ENCODE results near the gene TM9SF3. TPM values are rescaled to one million over a fixed set of nuclear protein-coding genes. Genes with fewer than 3 reads are reported as not detected.
A peak's percentile ranks its signal among the peaks of the same experiment; 100 is the strongest.

The TM9SF3 gene
- total and polyA plus RNA-seq, 2 experiments from 2014 or later = 37.3 to 72.5 TPM

GRCh38 chr10:96568402-96568801, 18.4 kb downstream of the TM9SF3 start:
- peaks cover 23% of the 10 kb centered on the region for H3K36me3 Mint-ChIP-seq (ENCODE audit: low read depth)
- peaks cover 50% of the 10 kb centered on the region for H3K4me1 Mint-ChIP-seq
- H4K20me1 ChIP-seq (replicated peaks; ENCODE audit: insufficient read depth) = peaks cover 15% of the 10 kb centered on the region

GRCh38 chr10:96565774-96566173, 21.0 kb downstream of the TM9SF3 start:
- Mint-ChIP-seq H3K4me3 (no peak overlapping the region), H3K9me3 (no peaks in the 10 kb centered on the region), H3K27me3 (ENCODE audit: insufficient read depth, low read depth, poor library complexity) (peaks cover 7% of the 10 kb centered on the region), H3K27ac (no peak overlapping the region), H3K4me1 (peaks cover 35% of the 10 kb centered on the region), H3K36me3 (ENCODE audit: low read depth) (peaks cover 32% of the 10 kb centered on the region)
- no peak overlapping the region for H3K4me2 ChIP-seq
- no peaks in the 10 kb centered on the region for H3F3A ChIP-seq (replicated peaks; ENCODE audit: low read depth)
- peaks cover 15% of the 10 kb centered on the region for H4K20me1 ChIP-seq (replicated peaks; ENCODE audit: insufficient read depth)
- ATAC-seq = no peak
- no peaks in the 10 kb centered on the region for H3K9me2 ChIP-seq (ENCODE audit: insufficient read depth)
- H3K36me3 ChIP-seq (ENCODE audit: insufficient read depth) = no peaks in the 10 kb centered on the region; the same call in 1 of the 2 replicates
- H3K27ac ChIP-seq (ENCODE audit: low read depth) = no peak overlapping the region
- no peak overlapping the region for H2AFZ ChIP-seq
- H3K79me2 ChIP-seq (replicated peaks; ENCODE audit: insufficient read depth) = peaks cover 72% of the 10 kb centered on the region
- no peak for DNase-seq (ENCODE audit: low spot score)
- no peaks in the 10 kb centered on the region for H3K27me3 ChIP-seq (ENCODE audit: insufficient read depth)
- no peak overlapping the region for H3K4me3 ChIP-seq
- H3K4me1 ChIP-seq (ENCODE audit: insufficient read depth) = 0 out of 2 replicates have a peak, but pooled peaks cover 1% of the 10 kb centered on the region
- TF ChIP-seq CTCF (conservative IDR thresholded peaks at IDR 0.05; ENCODE audit: low read depth in 2 of 2) = no peak
- TF ChIP-seq EZH2 (IDR thresholded peaks at IDR 0.05; ENCODE audit: low read depth, unreplicated experiment) = no peak
- no peak for TF ChIP-seq ZNF331 (CRISPR knock-in tag; IDR thresholded peaks at IDR 0.05; ENCODE audit: low read depth)
- TF ChIP-seq EZH2phosphoT487 (IDR thresholded peaks at IDR 0.05; ENCODE audit: unreplicated experiment) = no peak
- TF ChIP-seq REST (IDR thresholded peaks at IDR 0.05; ENCODE audit: unreplicated experiment) = no peak
- TF ChIP-seq POLR2AphosphoS5 (IDR thresholded peaks at IDR 0.05; ENCODE audit: low read depth) = no peak
- TF ChIP-seq ETS1 (IDR thresholded peaks at IDR 0.05) = no peak

More at GRCh38 chr10:96568402-96568801, 18.4 kb downstream of the TM9SF3 start:
- ATAC-seq = no peak
- H3K27ac Mint-ChIP-seq = 0 out of 2 replicates have a peak overlapping the region, but pooled peaks have one; percentile 86
- Histone ChIP-seq H3F3A (replicated peaks; ENCODE audit: low read depth) (no peaks in the 10 kb centered on the region), H3K9me2 (ENCODE audit: insufficient read depth) (no peaks in the 10 kb centered on the region), H3K4me1 (ENCODE audit: insufficient read depth) (peaks cover 17% of the 10 kb centered on the region), H3K4me3 (no peak overlapping the region), H3K79me2 (replicated peaks; ENCODE audit: insufficient read depth) (peaks cover 97% of the 10 kb centered on the region), H3K27me3 (ENCODE audit: insufficient read depth) (no peaks in the 10 kb centered on the region), H3K36me3 (ENCODE audit: insufficient read depth) (no peaks in the 10 kb centered on the region), H3K4me2 (no peak overlapping the region), H2AFZ (no peak overlapping the region), H3K27ac (ENCODE audit: low read depth) (no peak overlapping the region)
- H3K27me3 Mint-ChIP-seq (ENCODE audit: insufficient read depth, low read depth, poor library complexity) = peaks cover 5% of the 10 kb centered on the region
- TF ChIP-seq REST (IDR thresholded peaks at IDR 0.05; ENCODE audit: unreplicated experiment) = no peak
- TF ChIP-seq ZNF331 (CRISPR knock-in tag; IDR thresholded peaks at IDR 0.05; ENCODE audit: low read depth) = no peak
- no peak for TF ChIP-seq JUNB (IDR thresholded peaks at IDR 0.05; ENCODE audit: unreplicated experiment)
- TF ChIP-seq NANOG (IDR thresholded peaks at IDR 0.05; ENCODE audit: borderline replicate concordance) = no peak
- TF ChIP-seq ZNF114 (CRISPR knock-in tag; IDR thresholded peaks at IDR 0.05) = no peak
- no peak for TF ChIP-seq EZH2phosphoT487 (IDR thresholded peaks at IDR 0.05; ENCODE audit: unreplicated experiment)
- no peak for TF ChIP-seq STAT1 (IDR thresholded peaks at IDR 0.05; ENCODE audit: unreplicated experiment)
- no peaks in the 10 kb centered on the region for H3K9me3 Mint-ChIP-seq
- no peak for DNase-seq (ENCODE audit: low spot score)
- H3K4me3 Mint-ChIP-seq = no peak overlapping the region

Data from GM23338 (cell line).